Measurements from ENCODE around the gene C1orf122.
A peak's percentile ranks its signal among the peaks of the same experiment; 100 is the strongest.

- no peak for TF ChIP-seq CTCF (conservative IDR thresholded peaks at IDR 0.05; ENCODE audit: low read depth in 2 of 2)
- no peak for TF ChIP-seq EZH2 (IDR thresholded peaks at IDR 0.05; ENCODE audit: low read depth, unreplicated experiment)
- no peak for TF ChIP-seq ZNF114 (CRISPR knock-in tag; IDR thresholded peaks at IDR 0.05)
- TF ChIP-seq POLR2AphosphoS5 (IDR thresholded peaks at IDR 0.05; ENCODE audit: low read depth): no peak
- no peak for TF ChIP-seq EZH2phosphoT487 (IDR thresholded peaks at IDR 0.05; ENCODE audit: unreplicated experiment)
- 0 out of 2 replicates have a peak, but pooled peaks have one; percentile 25 for TF ChIP-seq CREB1 (CRISPR knock-in tag; IDR thresholded peaks at IDR 0.05; ENCODE audit: low read depth)
- peak; percentile 35 for TF ChIP-seq REST (IDR thresholded peaks at IDR 0.05; ENCODE audit: unreplicated experiment)
- no peak for TF ChIP-seq NANOG (IDR thresholded peaks at IDR 0.05; ENCODE audit: borderline replicate concordance)
- no peak for TF ChIP-seq JUNB (IDR thresholded peaks at IDR 0.05; ENCODE audit: unreplicated experiment)
- no peak for TF ChIP-seq ZNF331 (CRISPR knock-in tag; IDR thresholded peaks at IDR 0.05; ENCODE audit: low read depth)
- no peak for TF ChIP-seq ETS1 (IDR thresholded peaks at IDR 0.05)
These were observed 42.6 kb upstream of the C1orf122 start, which contains the start of gene EPHA10 for GRCh38 chr1:37764888-37765441.
